GM21447 (cell line): ENCODE measurements around the gene CFAP44.
"Not testable (repeated sequence)": the region's sequence is repeated elsewhere in the genome, so short reads cannot be mapped to it uniquely, and the experiment has no call there.

ENCODE experiments used
- ATAC-seq: cut with Tn5 transposase; IDR thresholded peaks from one replicate; pipeline ENCODE4 v1.9.1; 2021; ENCODE audit not compliant: unreplicated experiment

CFAP44 gene, protein sequence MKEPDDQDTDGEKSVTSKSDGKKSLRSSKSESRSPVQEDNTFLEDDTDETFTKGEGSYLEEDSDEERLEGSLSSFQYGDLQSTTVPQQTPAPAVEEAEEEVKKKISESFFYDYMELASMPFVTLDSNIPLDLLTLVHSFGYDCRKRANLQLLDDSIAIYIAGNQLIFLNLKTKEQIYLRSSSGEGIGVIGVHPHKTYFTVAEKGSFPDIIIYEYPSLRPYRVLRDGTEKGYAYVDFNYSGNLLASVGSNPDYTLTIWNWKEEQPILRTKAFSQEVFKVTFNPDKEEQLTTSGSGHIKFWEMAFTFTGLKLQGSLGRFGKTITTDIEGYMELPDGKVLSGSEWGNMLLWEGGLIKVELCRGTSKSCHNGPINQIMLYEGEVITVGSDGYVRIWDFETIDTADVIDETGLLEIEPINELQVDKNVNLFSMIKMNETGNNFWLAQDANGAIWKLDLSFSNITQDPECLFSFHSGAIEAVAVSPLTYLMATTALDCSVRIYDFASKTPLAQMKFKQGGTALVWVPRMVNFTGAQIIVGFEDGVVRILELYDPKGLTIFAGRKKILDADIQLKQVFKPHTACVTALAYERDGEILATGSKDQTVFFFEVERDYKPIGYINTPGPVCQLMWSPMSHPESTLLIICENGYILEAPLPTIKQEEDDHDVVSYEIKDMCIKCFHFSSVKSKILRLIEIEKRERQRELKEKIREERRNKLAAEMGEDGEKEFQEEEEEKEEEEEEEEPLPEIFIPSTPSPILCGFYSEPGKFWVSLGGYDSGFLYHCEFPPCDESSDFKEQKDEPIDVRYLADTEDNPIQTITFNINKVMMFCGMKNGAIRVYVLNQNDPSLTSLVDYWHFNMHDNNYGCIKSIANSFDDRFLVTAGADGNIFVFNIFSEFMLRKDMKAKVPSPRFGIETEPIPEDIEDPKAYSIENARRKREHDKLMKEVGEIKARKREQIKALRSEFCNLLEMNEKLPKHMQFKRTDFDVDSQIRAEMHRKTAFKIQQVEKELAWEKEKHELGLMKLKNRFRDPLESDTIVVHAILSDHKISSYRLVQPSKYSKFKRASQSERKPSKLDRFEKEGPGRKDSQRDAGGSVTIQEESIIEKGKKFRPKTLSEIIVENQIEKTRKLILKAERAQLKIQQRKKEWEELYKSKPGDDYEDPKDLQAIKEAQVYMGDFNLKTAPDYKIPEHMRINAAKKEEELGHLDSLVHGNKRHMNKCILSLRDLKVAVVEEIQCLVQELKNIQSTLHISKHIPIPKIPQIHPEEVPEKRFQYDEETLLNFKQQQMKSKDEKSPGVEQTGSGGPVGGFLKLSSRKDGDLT (N-terminal part only)

DNA sequence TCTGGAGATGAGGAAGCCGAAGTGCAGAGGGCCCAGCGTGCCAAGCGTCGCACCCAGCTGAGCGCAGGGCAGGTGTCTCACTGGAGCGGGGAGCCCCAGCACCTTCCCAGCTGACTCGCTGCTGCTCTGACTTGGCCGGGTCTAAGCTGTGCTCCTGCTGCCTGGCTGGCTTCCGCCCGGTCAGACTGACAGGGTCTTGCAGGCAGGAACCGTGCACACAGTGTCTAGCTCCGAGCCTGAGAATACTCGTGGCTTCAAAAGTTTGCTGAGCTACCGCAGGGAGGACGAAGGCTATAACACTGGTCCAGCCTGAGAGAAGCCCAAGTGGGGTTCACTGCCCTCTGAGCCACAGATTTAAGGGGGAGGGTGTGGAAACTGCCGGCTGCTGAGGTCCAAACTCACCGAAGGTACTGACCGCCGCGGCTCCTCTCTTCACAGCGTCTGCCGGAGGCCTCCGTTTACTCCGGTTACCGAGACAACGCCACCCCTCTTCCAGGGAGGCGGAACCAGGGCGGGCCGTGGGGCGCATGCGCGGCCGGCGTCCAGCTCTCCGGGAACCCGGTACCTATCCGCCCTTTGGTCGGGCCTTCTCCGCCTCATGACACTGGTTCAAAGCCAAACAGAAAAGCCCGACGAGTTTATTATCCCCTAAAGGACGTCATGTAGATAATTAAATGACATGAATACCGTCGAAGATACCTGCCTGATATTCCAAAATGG lies at the start of gene CFAP44:
Gene CFAP44 (minus strand): TSS at position 443 of the 720 bp plus-strand sequence. CDS start 7,829 bp downstream, outside the sequence.
- no peak for ATAC-seq

DNA sequence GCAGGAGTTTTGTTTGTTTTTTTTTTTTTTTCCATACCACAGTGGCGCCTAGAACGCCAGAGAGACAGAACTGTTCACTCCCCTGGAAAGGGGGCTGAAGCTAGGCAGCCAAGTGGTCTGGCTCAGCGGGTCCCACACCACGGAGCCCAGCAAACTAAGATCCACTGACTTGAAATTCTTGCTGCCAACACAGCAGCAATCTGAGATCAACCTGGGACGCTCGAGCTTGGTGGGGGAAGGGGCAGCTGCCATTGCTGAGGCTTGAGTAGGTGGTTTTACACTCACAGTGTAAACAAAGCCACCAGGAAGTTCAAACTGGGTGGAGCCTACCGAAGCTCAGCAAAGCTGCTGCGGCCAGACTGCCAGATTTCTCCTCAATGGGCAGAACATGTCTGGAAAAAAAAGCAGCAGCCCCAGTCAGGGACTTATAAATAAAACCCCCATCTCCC lies 43.9 kb upstream of the CFAP44 start:
- no peak for ATAC-seq

DNA sequence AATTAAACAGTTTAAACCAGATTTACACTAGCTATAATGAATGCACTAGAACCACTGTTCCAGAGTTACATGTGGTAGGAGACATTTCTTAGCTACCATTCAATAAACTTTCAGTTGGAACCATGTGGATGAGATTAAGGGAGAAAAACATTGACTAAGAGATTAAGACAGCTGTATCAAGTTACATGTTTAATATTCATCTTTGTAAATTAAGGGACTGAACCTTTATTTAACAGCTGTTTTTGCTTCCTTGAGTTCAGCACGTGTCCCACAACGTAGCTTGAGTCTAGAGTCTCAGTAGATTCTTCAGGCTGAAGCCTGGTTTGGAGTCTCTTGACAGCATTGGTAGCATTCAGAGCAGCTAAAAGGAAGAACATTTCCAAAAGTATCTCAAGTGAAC lies 27.2 kb upstream of the CFAP44 start:
- ATAC-seq: no peak

DNA sequence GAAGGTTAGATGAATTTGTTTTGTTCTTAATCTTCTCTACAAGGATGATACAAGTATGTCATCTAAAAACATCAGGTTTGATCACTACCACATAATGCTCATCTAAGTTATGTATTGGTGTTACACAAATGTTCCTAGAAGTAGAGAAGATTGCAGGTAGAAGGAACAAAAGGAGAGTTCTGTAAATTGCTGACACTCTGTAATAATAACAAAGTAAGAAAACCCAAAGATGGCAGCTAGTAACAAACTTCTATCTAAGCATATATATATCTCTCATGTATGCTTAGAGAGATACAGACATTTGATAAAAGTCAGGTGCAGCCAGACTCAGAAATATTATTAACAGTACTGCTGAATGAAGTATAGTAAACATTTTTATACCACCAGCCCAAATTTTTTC lies 20.2 kb upstream of the CFAP44 start:
- no peak for ATAC-seq

DNA sequence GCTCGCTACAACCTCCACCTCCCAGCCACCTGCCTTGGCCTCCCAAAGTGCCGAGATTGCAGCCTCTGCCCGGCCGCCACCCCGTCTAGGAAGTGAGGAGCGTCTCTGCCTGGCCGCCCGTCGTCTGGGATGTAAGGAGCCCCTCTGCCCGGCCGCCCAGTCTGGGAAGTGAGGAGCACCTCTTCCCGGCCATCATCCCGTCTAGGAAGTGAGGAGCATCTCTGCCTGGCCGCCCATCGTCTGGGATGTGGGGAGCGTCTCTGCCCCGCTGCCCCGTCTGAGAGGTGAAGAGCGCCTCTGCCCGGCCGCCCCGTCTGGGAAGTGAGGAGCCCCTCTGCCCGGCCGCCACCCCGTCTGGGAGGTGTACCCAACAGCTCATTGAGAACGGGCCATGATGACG lies 17.3 kb upstream of the CFAP44 start:
- not testable (repeated sequence) for ATAC-seq

DNA sequence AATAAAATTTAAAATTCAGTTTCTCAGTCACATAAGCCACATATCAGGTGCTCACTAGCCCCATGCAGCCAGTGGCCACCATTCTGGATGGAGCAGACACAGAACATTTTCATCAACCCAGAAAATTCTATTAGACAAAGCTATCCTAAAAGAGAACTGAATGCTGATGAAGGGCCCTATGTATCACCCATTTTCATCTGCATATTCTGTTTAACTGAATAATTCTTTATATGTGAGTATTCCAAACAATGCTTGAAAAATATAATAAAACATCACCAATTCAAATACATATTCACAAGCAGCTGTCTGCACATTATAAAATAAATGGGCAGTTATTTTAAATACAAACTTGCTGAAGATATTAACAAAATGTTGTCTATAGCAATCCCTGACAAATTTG lies 14.2 kb upstream of the CFAP44 start:
- ATAC-seq: no peak

DNA sequence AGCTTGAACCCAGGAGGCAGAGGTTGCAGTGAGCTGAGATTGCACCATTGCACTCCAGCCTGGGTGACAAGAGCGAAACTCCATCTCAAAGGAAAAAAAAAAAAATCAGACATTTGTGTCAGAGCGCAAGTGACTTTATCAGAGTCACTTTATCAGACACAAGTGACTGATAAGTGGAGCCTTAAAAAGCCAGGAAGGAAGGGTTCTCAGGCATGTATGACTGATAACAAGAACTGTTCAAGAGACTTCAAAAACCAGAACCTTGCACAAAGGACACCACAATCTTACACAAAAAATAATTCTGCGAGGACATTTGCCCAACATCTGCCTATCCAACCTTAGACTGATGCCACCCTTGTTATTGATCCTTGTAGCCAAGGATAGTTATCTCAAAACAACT lies 13.3 kb upstream of the CFAP44 start:
- no peak for ATAC-seq

DNA sequence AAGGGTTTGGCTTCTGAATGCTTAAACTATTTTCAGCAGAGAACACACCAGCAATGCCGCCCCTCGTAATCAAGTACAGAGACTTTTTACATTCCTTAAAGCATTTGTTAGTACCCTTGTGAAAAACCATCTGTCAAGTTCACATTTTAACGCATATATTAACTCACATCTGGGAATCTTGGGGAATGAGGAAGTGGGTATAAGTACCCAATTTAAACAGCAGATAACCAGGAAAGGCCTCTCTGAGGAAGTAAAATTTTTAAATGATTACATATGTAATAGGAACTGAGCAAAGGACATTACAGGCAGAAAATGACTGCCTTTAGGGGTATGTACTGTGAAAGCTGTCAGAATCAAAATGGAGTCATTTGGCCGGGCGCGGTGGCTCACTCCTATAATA lies 12.8 kb upstream of the CFAP44 start:
- ATAC-seq: no peak

DNA sequence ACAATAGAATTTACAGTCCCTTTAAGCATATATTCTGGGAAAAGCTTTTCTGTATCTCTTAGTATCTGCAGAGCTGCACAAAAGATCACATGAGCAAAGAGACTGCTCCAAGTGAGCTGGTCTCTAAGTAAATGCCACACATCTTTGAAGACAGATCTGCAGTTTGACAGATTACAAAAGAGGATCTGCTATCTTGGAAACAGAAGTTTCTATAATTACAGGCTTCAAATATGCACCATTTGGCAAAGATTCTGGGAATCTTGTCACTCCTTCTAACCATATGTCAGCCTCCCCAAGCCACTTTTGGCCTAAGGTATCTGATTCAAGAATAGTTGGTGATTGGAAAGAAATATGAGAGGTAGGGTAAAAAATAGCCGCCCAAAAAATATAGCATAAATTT lies 9.6 kb upstream of the CFAP44 start:
- ATAC-seq: no peak

DNA sequence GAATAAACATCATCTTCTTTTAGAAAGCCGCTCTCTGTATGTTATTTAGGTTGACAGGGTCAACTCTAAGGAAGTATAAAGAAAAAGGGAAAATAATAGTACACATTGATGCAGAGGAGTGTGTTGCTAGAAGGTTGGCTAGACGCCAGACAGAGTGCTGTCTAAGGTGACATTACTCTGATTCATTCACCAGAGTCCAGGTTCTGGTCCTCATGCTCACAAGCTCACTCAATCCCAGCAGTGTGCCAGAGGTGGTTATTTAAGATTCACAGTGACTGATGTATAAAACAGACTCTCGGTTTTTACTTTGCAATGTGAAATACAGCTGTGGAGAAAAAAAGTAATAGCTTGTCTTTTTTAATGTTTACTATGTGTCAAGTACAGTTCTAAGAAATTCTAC lies 1.7 kb downstream of the CFAP44 start:
- no peak for ATAC-seq

DNA sequence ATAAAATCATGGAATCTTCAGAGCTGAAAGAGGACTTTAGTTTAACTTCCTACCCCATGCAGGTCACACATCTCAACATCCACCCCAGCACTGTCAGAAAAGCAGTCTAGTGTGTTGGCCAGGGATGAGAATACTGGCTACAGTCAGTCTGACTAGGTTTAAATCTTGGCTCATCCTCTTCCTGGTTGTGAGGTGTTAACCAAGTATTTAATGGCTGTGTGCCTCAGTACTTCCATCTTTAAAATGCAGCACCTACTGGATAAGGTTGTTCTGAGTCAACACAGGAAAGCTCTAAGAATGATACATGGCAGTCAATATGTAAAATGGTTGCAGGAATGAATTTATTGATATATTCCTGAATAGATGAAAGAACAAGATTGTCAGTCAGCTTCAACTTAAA lies 3.1 kb downstream of the CFAP44 start:
- ATAC-seq: no peak

DNA sequence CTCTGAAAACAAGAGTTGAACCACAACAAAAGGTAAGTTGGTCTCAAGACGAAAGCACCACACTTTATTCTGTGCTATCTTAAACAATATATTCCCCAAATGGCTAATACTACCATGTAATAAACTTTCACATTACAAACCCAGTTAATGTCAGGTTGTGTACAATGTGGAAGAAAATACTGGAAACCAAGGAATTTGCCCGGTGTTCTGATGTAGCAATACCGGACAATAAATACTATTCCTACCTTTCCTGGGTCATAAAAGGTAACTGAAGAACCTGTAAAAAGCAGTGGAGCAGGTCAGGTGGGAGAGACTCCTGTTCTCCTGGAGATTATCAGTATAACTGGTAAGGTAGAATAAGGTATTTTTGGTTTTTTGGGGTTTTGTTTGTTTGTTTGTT lies 3.9 kb downstream of the CFAP44 start:
- no peak for ATAC-seq

DNA sequence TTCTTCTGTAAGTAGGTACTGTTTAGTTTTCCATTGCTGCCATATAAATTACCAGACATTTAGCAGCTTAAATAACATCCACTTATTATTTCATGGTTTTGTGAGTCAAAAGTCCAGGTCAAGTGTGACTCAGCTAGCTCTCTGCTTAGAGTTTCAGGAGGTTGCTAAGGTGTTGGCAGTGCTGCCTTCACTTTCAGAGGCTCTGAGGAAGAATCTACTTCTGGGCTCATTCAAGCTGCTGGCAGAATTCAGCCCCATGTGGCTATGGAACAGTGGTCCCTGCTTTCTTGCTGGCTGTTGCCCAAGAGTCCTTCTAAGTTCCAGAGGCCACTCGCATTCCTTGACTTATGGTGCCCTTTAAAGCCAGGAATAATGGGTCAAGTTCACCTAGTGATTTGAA lies 4.5 kb downstream of the CFAP44 start:
- ATAC-seq: no peak

DNA sequence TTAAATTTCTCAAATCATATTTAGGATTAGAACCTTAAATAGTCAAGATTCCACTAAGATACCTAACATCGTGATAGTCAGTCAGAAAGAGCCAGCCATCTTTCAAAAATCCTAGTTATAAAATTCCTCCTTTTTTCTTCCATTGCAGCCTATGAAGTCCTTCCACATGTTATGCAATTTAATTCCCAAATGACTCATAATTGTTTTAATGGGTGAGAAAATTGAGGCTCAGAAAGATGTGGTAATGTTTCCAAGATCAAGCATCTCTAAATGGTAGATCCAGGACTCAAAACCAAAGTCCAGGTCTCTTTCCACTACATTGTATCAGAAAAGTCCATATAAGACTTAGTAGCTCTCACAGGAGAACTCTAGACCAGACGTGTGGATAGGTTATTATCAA lies 9.5 kb downstream of the CFAP44 start:
- ATAC-seq: no peak

DNA sequence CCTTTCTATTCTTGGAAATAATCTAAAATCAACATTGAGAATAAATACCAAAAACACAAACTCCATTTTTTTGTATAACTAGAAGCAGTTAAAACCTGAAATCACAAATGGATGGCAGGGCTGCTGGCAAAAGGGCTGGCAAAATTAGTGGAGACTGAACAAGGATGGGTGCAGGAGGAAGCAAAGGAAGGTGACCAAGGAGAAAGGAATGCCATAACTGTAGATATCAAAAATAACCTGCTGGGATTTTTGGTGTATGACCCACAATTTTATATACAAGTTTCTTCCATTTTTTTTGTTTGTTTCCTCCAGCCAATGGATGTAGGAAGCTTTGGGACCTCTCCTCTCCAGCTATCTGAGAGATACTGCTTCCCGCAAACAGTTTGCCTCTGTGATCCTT lies 12.7 kb downstream of the CFAP44 start:
- no peak for ATAC-seq

DNA sequence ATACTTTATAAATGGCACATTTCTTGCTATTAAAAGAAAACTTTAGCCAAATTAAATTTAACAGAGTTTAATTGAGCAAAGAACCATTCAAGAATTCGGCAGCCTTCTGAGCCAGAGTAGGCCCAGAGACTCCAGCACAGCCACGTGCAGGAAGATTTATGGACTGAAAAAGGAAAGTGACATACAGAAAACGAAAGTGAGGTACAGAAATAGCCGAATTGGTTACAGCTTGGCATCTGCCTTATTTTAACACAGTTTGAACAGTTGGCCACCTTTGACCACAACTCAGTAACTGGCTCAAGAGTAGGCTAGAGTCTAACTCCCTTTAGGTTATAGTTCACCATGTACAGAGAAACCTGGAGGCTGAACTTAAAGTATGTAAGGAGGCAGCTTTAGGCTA lies 17.6 kb downstream of the CFAP44 start:
- no peak for ATAC-seq

DNA sequence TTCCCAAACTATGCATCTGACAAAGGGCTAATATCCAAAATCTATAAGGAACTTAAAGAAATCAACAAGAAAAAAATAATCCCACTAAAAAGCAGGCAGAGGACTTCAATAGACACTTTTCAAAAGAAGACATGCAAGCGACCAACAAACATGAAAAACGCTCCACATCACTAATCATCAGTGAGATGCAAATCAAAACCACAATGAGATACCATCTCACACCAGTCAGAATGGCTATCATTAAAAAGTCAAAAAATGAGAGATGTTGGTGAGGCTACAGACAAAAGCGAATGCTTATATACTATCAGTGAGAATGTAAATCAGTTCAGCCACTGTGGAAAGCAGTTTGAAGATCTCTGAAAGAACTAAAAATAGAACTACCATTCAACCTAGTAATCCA lies 20.2 kb downstream of the CFAP44 start:
- no peak for ATAC-seq

DNA sequence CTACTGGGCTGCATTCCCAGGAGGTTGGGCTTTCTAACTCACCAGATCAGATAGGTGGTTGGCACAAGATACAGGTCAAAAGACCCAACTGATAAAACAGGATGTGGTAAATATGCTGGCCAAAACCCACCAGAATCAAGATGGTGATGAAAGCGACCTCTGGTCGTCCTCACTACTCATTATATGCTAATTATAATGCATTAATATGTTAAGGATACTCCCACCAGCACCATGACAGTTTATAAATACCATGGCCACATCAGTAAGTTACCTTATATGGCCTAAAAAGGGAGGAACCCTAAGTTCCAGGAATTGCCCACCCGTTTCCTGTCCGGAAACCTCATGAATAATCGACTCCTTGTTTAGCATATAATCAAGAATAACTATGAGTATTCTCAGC lies 31.6 kb downstream of the CFAP44 start:
- ATAC-seq: no peak

DNA sequence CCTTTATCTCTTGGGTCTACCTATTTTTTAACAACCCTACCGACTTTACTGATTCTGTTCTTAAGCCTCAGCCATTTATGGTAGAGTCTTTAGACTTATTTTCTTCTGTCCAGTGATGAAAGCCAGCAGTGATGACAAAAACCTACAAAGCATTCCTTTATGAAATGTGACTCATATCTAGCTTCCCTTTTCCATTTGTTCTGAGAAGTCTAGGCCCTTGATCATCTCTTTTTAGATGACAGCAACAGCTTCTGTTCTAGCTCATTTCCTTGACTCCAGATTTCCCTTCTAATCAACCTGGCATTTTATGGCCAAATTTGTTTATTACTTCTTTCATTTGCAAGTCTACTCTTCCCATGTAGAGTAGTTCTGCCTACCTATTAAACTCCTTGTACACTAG lies 36.1 kb downstream of the CFAP44 start:
- no peak for ATAC-seq

DNA sequence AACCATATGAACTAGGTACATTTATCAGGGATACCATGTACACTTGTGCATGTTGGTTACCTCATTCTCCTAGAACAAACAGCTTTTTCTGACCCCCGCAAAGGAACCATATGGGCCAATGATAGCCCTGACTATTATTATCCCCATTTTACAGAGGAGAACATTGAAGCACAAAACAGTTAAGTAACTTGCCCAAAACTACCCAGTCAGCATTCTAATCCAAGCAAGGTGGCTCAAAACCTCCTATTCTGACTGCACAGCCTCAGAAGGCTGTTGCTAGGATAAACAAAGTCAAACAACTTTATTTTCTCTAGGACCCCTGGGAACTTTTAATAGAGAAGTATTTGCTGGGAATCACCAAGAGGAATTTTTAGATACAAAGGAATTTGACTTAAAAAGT lies 36.7 kb downstream of the CFAP44 start:
- ATAC-seq: no peak
